ENCODE measurements around the gene SIM2.

DNA sequence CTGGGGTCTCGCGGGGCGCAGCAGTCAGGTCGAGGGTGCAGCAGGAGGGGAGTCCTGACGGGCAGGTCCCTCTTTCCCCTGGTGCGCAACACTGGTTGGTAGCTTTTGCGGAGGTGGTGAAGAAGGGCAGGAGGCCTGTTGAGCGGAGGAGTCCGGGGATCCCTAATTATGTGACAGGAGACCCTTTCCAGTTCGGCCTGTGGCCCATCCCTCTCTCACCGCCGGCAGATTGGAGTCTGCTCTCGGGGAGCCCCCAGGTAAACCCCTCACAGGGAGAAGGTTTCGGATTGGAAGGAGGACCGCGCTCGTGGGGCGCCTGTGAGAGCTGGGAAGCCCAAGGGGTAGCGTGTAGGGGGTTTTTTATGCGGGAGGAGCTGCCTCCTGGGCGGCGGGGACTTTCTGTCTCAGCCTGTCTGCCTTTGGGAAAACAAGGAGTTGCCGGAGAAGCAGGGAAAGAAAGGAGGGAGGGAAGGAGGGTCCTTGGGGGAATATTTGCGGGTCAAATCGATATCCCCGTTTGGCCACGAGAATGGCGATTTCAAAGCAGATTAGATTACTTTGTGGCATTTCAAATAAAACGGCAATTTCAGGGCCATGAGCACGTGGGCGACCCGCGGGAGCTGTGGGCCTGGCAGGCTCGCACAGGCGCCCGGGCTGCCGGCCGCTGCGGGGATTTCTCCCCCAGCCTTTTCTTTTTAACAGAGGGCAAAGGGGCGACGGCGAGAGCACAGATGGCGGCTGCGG lies 9.5 kb downstream of the SIM2 start:
- TF ChIP-seq, protein P1, sequence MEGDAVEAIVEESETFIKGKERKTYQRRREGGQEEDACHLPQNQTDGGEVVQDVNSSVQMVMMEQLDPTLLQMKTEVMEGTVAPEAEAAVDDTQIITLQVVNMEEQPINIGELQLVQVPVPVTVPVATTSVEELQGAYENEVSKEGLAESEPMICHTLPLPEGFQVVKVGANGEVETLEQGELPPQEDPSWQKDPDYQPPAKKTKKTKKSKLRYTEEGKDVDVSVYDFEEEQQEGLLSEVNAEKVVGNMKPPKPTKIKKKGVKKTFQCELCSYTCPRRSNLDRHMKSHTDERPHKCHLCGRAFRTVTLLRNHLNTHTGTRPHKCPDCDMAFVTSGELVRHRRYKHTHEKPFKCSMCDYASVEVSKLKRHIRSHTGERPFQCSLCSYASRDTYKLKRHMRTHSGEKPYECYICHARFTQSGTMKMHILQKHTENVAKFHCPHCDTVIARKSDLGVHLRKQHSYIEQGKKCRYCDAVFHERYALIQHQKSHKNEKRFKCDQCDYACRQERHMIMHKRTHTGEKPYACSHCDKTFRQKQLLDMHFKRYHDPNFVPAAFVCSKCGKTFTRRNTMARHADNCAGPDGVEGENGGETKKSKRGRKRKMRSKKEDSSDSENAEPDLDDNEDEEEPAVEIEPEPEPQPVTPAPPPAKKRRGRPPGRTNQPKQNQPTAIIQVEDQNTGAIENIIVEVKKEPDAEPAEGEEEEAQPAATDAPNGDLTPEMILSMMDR (IDR thresholded peaks at IDR 0.05; ENCODE audit: insufficient read depth, low read length): no peak
- TF ChIP-seq, protein P2, sequence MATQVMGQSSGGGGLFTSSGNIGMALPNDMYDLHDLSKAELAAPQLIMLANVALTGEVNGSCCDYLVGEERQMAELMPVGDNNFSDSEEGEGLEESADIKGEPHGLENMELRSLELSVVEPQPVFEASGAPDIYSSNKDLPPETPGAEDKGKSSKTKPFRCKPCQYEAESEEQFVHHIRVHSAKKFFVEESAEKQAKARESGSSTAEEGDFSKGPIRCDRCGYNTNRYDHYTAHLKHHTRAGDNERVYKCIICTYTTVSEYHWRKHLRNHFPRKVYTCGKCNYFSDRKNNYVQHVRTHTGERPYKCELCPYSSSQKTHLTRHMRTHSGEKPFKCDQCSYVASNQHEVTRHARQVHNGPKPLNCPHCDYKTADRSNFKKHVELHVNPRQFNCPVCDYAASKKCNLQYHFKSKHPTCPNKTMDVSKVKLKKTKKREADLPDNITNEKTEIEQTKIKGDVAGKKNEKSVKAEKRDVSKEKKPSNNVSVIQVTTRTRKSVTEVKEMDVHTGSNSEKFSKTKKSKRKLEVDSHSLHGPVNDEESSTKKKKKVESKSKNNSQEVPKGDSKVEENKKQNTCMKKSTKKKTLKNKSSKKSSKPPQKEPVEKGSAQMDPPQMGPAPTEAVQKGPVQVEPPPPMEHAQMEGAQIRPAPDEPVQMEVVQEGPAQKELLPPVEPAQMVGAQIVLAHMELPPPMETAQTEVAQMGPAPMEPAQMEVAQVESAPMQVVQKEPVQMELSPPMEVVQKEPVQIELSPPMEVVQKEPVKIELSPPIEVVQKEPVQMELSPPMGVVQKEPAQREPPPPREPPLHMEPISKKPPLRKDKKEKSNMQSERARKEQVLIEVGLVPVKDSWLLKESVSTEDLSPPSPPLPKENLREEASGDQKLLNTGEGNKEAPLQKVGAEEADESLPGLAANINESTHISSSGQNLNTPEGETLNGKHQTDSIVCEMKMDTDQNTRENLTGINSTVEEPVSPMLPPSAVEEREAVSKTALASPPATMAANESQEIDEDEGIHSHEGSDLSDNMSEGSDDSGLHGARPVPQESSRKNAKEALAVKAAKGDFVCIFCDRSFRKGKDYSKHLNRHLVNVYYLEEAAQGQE (IDR thresholded peaks at IDR 0.05; ENCODE audit: insufficient replicate concordance, low read depth): no peak
- TF ChIP-seq POLR2AphosphoS5 (IDR thresholded peaks at IDR 0.05; ENCODE audit: low read depth): no peak
